ENCODE results near the gene OPRL1. TPM values are rescaled to one million over a fixed set of nuclear protein-coding genes. Genes with fewer than 3 reads are reported as not detected.

Gene OPRL1
- total RNA-seq, 4 donors from 2014 or later, result 0.14 to 0.32 TPM; not detected in 2

DNA sequence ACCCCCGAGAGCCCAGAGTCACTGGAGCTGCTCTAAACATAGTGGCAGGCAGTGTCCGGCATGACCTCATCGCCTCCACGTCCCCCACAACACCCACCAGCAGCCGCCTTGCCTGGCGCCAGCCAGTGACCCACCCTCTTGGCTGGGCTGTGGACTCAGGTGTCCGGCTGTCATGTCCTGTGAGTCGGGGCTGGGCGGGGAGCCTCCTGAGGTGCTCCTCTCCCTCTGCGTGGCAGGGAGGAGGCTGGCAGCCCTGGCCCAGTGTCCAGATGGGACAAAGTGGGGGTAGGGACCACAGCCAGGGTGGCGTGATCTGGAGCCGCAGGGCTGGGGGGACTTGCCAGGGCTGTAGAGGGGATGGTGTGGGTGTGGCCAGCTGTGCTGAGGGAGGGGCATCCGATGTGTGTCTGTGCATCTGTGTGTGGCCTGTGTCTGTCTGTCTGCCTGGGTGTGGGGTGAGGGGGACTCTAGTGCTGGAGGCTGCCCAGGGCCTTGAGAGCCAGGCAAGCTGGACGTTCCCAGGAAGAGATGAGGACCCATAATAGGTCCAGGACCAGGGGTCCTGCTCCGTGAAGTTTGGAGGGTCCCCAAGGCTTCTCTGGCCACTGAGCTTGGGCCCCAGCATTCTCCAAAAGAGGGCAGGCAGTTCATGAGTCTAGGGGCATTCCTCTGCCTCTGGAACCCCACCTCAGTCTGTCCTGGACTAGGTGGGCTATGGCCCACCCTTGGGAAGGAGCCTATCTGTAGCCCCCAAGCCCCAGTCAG lies 28.1 kb upstream of the OPRL1 start:
- no peak overlapping the region for H3K4me3 ChIP-seq
- peak overlapping the region; percentile 28 to 35 (median 30) for H3K27ac ChIP-seq
- 40 to 51% methylated on average over 2 to 10 of the region's 15 CpGs for WGBS, 2 donors (ENCODE audit: low coverage in 1 of 2)
- peaks cover 0 to 5% (median 4%) of the 10 kb centered on the region in 4 donors for H3K4me1 ChIP-seq
- no peaks in the 10 kb centered on the region for H3K36me3 ChIP-seq
- in situ Hi-C loops (cut with MboI; ENCODE audit: low pct_ligation_motif_present in 1 of 4, low pct_unique_long_range_greater_than_20kb in 1 of 4, low sequenced_read_pairs in 3 of 4), result no loop called here
- TF ChIP-seq, protein P1, sequence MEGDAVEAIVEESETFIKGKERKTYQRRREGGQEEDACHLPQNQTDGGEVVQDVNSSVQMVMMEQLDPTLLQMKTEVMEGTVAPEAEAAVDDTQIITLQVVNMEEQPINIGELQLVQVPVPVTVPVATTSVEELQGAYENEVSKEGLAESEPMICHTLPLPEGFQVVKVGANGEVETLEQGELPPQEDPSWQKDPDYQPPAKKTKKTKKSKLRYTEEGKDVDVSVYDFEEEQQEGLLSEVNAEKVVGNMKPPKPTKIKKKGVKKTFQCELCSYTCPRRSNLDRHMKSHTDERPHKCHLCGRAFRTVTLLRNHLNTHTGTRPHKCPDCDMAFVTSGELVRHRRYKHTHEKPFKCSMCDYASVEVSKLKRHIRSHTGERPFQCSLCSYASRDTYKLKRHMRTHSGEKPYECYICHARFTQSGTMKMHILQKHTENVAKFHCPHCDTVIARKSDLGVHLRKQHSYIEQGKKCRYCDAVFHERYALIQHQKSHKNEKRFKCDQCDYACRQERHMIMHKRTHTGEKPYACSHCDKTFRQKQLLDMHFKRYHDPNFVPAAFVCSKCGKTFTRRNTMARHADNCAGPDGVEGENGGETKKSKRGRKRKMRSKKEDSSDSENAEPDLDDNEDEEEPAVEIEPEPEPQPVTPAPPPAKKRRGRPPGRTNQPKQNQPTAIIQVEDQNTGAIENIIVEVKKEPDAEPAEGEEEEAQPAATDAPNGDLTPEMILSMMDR (IDR thresholded peaks at IDR 0.05), result no peak
- TF ChIP-seq POLR2A (IDR thresholded peaks at IDR 0.05) (peak; percentile 7), POLR2AphosphoS5 (IDR thresholded peaks at IDR 0.05) (peak in 1 of 3 donors; percentile 24), EP300 (IDR thresholded peaks at IDR 0.05; ENCODE audit: low read depth) (no peak)
- intact Hi-C loops (cut with DNase I; ENCODE audit: low total_unique reads), result no loop called here
- H3K9me3 ChIP-seq, result no peaks in the 10 kb centered on the region
- H3K27me3 ChIP-seq, result peaks cover 97% of the 10 kb centered on the region
- no peak for DNase-seq

DNA sequence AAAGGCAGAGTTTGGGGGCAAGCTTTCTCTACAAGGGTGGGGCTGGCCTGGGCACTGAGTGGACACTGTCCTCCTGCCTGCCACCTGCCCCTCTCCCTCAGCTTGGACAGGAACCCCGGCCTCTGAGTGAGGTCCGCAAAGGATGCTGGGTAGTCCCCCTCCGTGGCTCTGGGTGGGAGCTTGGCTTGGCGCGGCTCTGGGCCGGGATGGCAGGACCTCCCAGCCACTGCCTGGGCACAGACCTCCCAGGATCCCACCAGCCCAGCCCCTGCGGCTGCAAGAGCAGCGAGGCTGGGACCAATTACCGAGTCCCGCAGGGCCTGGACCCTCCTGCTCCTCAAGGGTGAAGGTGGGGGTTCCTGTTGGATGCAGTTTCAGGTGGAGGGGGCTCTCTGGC lies 27.6 kb upstream of the OPRL1 start:
- Histone ChIP-seq H3K27me3 (peaks cover 97% of the 10 kb centered on the region), H3K4me3 (no peak overlapping the region), H3K27ac (peak overlapping the region; percentile 28 to 35 (median 30)), H3K4me1 (peaks cover 0 to 5% (median 4%) of the 10 kb centered on the region in 4 donors), H3K9me3 (no peaks in the 10 kb centered on the region), H3K36me3 (no peaks in the 10 kb centered on the region)
- 59% methylated on average over 9 of the region's 10 CpGs; no CpG with 5 or more reads in 1 of the 2 donors for WGBS, 2 donors (ENCODE audit: low coverage in 1 of 2)
- in situ Hi-C loops (cut with MboI; ENCODE audit: low pct_ligation_motif_present in 1 of 4, low pct_unique_long_range_greater_than_20kb in 1 of 4, low sequenced_read_pairs in 3 of 4), result no loop called here
- no peak for TF ChIP-seq EP300 (IDR thresholded peaks at IDR 0.05; ENCODE audit: low read depth)
- no peak for TF ChIP-seq POLR2A (IDR thresholded peaks at IDR 0.05)
- TF ChIP-seq, protein P1 (IDR thresholded peaks at IDR 0.05), result no peak
- TF ChIP-seq POLR2AphosphoS5 (IDR thresholded peaks at IDR 0.05), result no peak
- intact Hi-C loops (cut with DNase I; ENCODE audit: low total_unique reads), result no loop called here
- no peak for DNase-seq

DNA sequence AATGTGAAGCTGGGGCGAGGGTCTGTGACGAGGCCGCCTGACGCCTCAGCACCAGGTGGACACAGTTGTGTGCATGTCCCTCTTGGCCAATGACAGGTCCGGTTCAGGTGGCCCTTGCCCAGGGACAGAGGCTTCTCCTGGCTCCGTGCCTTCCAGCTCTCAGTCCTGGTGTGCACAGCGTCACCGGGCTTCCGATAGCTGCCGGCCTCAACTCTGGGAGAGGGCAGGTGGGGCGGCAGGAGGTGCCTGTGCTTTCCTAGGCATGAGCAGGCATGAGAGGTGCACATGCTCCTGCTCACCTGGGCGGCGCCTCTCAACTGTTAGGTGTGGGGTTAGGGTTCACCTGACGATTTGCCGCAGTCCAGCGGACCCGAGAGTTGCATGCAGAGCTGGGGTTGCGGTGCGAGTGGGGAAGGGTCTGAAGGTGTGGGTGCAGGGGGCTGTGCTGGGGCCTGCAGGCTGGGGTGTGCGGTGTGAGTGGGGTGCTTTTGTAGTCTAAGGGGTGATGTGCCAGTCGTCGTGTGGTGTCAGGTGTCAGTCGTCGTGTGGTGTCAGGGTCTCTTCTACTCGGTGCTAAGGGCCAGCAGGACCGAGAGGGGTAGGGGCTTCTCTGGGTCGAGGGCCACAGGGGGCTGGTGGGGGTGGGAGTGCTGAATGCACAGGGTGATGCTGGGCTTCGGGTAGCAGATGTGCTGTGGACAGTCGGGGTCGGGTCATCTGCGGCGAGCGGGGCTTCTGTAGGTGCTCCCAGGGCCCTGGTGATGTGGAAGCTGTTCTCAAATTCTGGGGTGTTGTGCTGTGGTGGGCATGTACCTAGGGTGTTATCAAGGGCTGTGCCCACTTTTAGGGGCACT lies 26.7 kb upstream of the OPRL1 start:
- H3K27ac ChIP-seq, result peak overlapping the region; percentile 27 to 35 (median 32)
- H3K4me3 ChIP-seq, result no peak overlapping the region
- DNase-seq, result no peak
- TF ChIP-seq POLR2AphosphoS5 (IDR thresholded peaks at IDR 0.05), result no peak
- peaks cover 0 to 9% (median 5%) of the 10 kb centered on the region in 4 donors for H3K4me1 ChIP-seq
- no peaks in the 10 kb centered on the region for H3K9me3 ChIP-seq
- intact Hi-C loops (cut with DNase I; ENCODE audit: low total_unique reads), result no loop called here
- in situ Hi-C loops (cut with MboI; ENCODE audit: low pct_ligation_motif_present in 1 of 4, low pct_unique_long_range_greater_than_20kb in 1 of 4, low sequenced_read_pairs in 3 of 4), result no loop called here
- peaks cover 90% of the 10 kb centered on the region for H3K27me3 ChIP-seq
- 75% methylated on average over 32 of the region's 33 CpGs; no CpG with 5 or more reads in 1 of the 2 donors for WGBS, 2 donors (ENCODE audit: low coverage in 1 of 2)
- no peaks in the 10 kb centered on the region for H3K36me3 ChIP-seq

DNA sequence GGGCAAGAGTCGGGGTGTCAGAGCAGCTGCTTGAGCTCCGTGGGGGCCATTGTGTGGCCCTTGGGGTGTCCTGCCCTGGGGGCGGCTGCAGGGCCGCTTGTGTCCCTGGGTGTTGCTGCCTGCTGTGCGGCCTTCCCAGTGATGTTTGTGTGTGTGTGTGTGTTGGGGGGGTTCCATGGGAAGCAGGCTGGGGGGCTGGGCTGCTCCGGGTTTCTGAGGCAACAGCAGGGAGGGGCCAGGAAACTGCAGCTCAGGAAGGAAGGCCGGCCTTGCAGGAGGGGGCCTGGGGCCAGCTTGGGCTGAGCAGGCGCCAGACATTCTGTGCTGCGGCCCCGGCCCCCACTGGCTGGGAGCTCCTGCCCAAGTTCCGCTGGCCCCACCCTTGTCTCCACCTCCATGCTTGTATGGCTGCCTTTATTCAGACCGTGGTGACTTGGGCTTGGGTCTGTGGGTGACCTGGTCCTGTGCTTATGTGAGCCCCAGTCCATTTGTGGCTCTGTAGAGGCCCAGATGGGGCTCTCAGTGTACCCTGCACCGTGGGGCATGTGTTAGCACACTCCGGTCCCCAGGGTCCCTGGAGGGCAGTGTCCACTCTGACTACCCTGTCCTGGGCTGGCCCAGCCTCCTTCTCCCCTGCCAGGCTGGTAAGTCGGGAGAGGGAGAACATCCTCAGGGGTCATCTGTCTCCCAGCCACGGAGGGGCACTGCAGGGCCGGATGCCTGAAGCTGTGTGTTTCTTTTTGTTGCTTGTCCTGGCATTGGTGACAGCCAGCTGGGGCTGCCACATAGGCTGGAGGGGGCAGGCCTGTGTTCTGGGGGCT lies 25.8 kb upstream of the OPRL1 start:
- TF ChIP-seq, protein P1 (IDR thresholded peaks at IDR 0.05), result no peak
- TF ChIP-seq POLR2A (IDR thresholded peaks at IDR 0.05), result no peak
- TF ChIP-seq EP300 (IDR thresholded peaks at IDR 0.05; ENCODE audit: low read depth), result no peak
- TF ChIP-seq POLR2AphosphoS5 (IDR thresholded peaks at IDR 0.05), result no peak
- WGBS, 2 donors (ENCODE audit: low coverage in 1 of 2), result 25% methylated on average over 15 of the region's 17 CpGs; no CpG with 5 or more reads in 1 of the 2 donors
- Histone ChIP-seq H3K27me3 (peaks cover 82% of the 10 kb centered on the region), H3K27ac (peak overlapping the region; percentile 26 to 48 (median 32)), H3K4me3 (no peak overlapping the region), H3K4me1 (peaks cover 0 to 9% (median 5%) of the 10 kb centered on the region in 4 donors), H3K9me3 (no peaks in the 10 kb centered on the region), H3K36me3 (no peaks in the 10 kb centered on the region)
- no peak for DNase-seq
- intact Hi-C loops (cut with DNase I; ENCODE audit: low total_unique reads), result no loop called here
- in situ Hi-C loops (cut with MboI; ENCODE audit: low pct_ligation_motif_present in 1 of 4, low pct_unique_long_range_greater_than_20kb in 1 of 4, low sequenced_read_pairs in 3 of 4), result no loop called here
